HAP-1 (cell line): ENCODE results near the gene DDHD1.
A peak's percentile ranks its signal among the peaks of the same experiment; 100 is the strongest.
"Not testable (repeated sequence)": the region's sequence is repeated elsewhere in the genome, so short reads cannot be mapped to it uniquely, and the experiment has no call there.

ENCODE experiments used
- DNase-seq, 2 experiments: peaks; one replicate each; pipeline ENCODE4 v3.0.0-alpha.2; 2016 to 2020; ENCODE audit warnings: low spot score in 2 of 2
- H3K27me3 ChIP-seq: fragments of 250-450 bp; sonication (Bioruptor Pico); 2 replicates; pipeline ENCODE4 v1.5.1; 2020; ENCODE audit warnings: low read depth, mild to moderate bottlenecking, moderate library complexity
- H3K36me3 ChIP-seq: fragments of 250-450 bp; sonication (Bioruptor Pico); replicated peaks from 2 replicates; pipeline ENCODE4 v1.5.1; 2020; ENCODE audit warnings: mild to moderate bottlenecking
- H3K4me1 ChIP-seq: fragments of 250-450 bp; sonication (Bioruptor Pico); 2 replicates; pipeline ENCODE4 v1.5.1; 2020; ENCODE audit warnings: mild to moderate bottlenecking
- H3K4me3 ChIP-seq: fragments of 250-450 bp; sonication (Bioruptor Pico); 2 replicates; pipeline ENCODE4 v1.5.1; 2020; ENCODE audit warnings: mild to moderate bottlenecking, moderate library complexity
- H3K9me3 ChIP-seq: fragments of 250-450 bp; sonication (Bioruptor Pico); 2 replicates; pipeline ENCODE4 v1.5.1; 2020; ENCODE audit warnings: mild to moderate bottlenecking, moderate library complexity
- in situ Hi-C: fragments of 300-500 bp; cut with MboI; formaldehyde crosslinking; loops from 3 replicates; pipeline ENCODE4 v1.14.3; 2020; ENCODE audit warnings: low sequenced_read_pairs, inconsistent platforms, mixed read lengths

Gene DDHD1

DNA sequence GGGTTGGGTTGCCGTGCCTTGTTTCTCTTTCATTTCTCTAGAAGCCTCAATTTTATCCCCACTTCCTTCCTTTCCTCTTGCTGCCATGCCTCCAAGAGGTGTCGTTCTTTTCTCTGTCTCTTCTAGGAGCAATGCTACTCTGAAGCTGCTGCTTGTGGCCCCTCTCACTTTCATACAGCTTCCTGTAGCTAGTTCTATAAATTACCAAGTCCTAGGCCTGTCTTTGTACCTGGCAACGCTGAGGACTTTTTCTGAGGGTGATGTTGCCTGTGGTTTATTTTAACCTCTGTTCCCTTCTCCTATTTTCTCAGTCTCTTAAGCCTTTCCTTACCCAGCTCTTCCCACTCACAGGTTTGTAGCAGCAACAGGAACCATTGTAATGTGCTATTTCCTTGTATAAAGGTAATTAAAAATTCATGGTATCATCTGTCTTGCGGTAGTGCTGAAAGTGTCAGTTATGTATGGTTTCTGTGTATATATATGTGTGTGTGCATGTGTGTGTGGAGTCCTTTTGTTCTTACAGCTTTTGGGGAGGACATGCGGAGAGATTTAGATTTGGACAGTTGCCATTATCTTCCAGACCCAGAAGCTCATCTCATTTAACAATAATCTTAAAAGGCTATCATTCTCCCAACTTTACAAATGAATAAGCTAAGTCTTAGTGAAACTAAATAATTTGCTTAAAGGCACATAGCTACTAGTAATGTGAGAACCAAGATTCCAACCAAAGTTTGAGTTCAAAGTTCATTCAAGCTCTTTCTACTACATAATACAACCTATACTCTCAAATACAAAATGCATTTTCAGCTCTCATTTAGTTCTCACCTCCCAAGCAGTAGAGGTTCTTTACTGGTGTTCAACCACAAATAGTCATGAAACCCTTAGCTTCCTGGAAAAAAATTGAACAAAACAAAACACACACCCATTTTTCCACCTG lies 43.8 kb downstream of the DDHD1 start:
- in situ Hi-C loops: no loop called here
- Histone ChIP-seq H3K4me3 (no peak overlapping the region), H3K36me3 (no peaks in the 10 kb centered on the region), H3K4me1 (peaks cover 8% of the 10 kb centered on the region), H3K9me3 (no peaks in the 10 kb centered on the region; the same call in 1 of the 2 replicates), H3K27me3 (no peaks in the 10 kb centered on the region)
- peak in 1 of 2 experiments; percentile 15 for DNase-seq

DNA sequence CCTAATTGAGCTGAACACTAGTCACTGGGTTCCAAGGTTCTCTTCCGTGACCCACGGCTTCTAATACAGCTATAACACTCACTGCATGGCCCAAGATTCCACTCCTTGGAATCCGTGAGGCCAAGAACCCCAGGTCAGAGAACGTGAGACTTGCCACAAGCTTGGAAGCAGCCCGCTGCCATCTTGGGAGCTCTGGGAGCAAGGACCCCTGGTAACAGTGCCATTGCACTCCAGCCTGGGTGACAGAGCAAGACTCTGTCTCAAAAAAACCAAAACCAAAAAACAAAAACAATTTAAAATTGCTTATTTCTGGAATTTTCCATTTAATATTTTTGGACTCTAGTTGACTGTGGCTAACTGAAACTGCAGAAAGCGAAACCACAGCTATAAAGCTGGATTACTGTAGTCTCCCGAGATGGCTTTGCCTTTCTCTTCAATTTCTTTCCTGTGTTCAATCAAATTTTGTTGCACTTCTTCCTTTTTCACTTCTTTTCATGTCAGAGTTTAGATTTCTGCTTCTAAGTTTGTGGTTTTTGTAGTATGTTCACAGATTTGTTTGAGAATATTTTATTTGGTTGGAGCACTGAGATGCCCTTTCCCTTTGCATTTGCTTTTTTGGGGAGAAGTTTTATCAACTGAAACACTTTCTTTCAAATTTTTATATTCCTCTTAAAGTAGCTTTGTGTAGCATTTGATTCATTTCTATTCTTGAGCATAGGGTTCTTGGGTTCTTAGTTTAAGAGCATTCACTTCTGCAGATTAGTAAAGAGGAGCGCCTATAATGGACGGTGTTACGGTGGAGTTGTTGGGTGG lies 44.6 kb downstream of the DDHD1 start:
- Histone ChIP-seq H3K4me3 (no peak overlapping the region), H3K27me3 (no peaks in the 10 kb centered on the region), H3K36me3 (no peaks in the 10 kb centered on the region), H3K4me1 (peaks cover 8% of the 10 kb centered on the region), H3K9me3 (no peaks in the 10 kb centered on the region; the same call in 1 of the 2 replicates)
- DNase-seq: no peak
- in situ Hi-C loops: no loop called here

DNA sequence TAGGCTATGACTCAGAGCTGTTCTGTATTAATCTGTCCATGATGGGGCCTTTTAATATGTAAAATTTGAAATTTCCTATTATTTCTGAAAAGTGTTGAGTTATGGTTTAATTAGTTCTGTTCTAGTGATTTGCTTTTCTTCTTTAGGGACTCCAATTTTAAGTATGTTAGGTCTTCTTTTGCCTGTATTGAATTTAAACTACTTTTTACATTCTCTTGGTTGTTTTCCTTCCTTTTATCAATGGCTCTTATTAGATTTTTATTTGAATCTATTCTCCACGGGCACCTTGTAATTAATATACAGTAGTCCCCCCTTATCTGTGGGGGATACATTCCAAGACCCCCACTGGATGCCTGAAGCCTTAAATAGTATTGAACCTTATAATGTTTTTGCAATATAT lies 46.4 kb downstream of the DDHD1 start:
- no peak for DNase-seq
- Histone ChIP-seq H3K36me3 (no peaks in the 10 kb centered on the region; the same call in 1 of the 2 replicates), H3K9me3 (no peaks in the 10 kb centered on the region; the same call in 1 of the 2 replicates), H3K4me1 (peaks cover 8% of the 10 kb centered on the region), H3K27me3 (no peaks in the 10 kb centered on the region), H3K4me3 (no peak overlapping the region)
- in situ Hi-C loops: no loop called here

DNA sequence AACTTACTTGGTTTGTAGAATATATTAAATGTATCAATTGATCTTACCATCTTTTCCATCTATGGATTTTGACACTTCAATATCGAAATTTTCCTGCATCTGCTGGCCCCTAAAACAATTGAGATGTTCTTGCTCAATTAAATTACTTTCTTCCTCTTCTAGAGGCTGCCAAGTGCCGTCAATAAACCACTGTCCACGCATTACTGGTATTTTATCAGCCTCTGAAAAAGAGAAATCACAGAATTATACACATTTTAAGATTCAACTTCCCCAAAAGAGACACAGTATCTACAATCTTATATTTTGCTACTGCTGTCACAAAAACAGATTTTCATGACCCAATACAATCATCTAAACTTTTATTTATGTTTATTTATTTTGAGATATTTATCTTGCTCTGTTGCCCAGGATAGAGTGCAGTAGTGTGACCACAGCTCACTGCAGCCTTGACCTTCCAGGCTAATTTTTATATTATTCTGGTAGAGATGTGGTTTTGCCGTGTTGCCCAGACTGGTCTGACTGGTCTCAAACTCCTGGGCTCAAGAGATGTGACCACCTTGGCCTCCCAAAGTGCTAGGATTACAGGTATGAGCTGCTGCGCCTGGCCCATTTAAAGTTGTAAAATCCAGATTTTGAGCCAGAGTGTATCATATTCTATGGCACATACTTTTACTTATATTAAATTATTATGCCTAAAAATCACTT lies 49.3 kb downstream of the DDHD1 start:
- H3K36me3 ChIP-seq: no peaks in the 10 kb centered on the region; the same call in 1 of the 2 replicates
- no peaks in the 10 kb centered on the region for H3K4me1 ChIP-seq
- no peak overlapping the region for H3K4me3 ChIP-seq
- no peaks in the 10 kb centered on the region for H3K27me3 ChIP-seq
- in situ Hi-C loops: no loop called here
- H3K9me3 ChIP-seq: no peaks in the 10 kb centered on the region; the same call in 1 of the 2 replicates
- no peak for DNase-seq

DNA sequence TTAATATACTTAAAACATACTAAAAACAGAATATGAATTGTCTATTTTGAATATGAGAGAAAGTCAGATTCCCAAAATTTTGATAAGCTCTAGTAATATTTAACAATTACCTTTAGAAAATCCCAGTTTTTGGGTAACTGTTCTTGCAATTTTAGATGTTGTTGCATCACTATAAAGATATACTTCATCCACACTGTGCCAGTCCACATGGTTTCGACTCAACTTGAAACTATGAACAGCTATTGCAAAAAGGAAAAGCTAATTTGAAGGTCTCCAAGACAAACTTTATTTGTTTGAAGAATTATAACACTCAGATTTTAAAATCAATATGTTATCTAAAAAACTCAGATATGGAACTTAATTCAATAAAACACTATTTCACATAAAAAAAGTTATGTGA lies 59.9 kb downstream of the DDHD1 start:
- no peaks in the 10 kb centered on the region for H3K9me3 ChIP-seq
- no peak overlapping the region for H3K4me3 ChIP-seq
- in situ Hi-C loops: no loop called here
- no peak for DNase-seq
- peaks cover 10% of the 10 kb centered on the region; the same call in 1 of the 2 replicates for H3K36me3 ChIP-seq
- no peaks in the 10 kb centered on the region for H3K27me3 ChIP-seq
- H3K4me1 ChIP-seq: peaks cover 8% of the 10 kb centered on the region

DNA sequence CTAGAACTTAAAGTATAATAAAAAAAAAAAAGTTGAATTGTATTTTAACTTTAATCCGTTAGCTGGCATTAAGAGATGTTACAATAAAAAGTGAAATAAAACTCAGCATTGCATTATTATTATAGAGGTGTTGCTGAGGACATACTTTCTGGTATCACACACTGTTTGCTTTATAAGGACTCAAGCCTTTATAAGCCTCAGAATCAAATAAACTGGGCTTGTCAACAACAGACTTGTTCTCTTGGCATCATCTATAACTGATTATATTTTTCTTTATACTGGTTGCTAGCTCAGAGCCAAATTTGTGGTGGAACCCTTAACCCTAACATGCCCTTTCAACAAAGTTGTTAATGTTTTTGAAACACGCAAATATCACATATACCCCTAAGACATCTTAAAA lies 62.3 kb downstream of the DDHD1 start:
- H3K4me1 ChIP-seq: no peaks in the 10 kb centered on the region
- in situ Hi-C loops: no loop called here
- H3K27me3 ChIP-seq: no peaks in the 10 kb centered on the region
- peaks cover 10% of the 10 kb centered on the region; the same call in 1 of the 2 replicates for H3K36me3 ChIP-seq
- DNase-seq: no peak
- no peak overlapping the region for H3K4me3 ChIP-seq
- H3K9me3 ChIP-seq: no peaks in the 10 kb centered on the region

DNA sequence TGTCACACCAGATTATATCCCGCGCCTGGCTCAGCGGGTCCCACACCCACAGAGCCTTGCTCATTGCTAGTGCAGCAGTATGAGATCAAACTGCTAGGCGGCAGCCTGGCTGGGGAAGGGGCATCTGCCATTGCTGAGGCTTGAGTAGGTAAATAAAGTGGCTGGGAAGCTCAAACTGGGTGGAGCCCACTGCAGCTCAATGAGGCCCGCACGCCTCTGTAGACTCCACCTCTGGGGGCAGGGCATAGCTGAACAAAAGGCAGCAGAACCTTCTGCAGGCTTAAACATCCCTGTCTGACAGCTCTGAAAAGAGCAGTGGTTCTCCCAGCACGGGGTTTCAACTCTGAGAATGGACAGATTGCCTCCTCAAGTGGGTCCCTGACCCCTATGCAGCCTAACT lies 68.2 kb downstream of the DDHD1 start:
- H3K4me1 ChIP-seq, H3K4me3 ChIP-seq, in situ Hi-C loops, H3K9me3 ChIP-seq, H3K36me3 ChIP-seq, H3K27me3 ChIP-seq: not testable (repeated sequence)
- peak in 1 of 2 experiments; percentile 1 for DNase-seq

DNA sequence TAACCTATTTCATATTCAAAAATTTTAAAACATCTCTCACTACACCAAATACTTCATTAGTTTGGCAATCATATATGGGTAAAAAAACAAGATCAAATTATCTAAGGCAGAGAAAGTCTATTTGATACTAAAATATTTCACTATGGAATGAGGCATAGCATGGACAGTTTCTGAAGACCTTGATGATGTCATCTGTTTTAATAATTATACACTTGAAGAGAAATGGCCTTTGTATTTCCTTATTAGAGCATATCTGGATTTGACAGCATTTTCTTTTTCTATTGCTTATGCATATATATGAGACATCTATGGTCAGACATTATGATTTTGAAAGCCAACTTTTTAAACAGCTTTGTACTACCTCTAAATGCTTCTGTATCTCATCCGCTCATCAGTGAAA lies 88.6 kb downstream of the DDHD1 start:
- in situ Hi-C loops: no loop called here
- no peak for DNase-seq
- Histone ChIP-seq H3K9me3 (no peaks in the 10 kb centered on the region), H3K4me3 (no peak overlapping the region), H3K4me1 (peaks cover 18% of the 10 kb centered on the region), H3K27me3 (no peaks in the 10 kb centered on the region), H3K36me3 (peaks cover 7% of the 10 kb centered on the region; the same call in 1 of the 2 replicates)

DNA sequence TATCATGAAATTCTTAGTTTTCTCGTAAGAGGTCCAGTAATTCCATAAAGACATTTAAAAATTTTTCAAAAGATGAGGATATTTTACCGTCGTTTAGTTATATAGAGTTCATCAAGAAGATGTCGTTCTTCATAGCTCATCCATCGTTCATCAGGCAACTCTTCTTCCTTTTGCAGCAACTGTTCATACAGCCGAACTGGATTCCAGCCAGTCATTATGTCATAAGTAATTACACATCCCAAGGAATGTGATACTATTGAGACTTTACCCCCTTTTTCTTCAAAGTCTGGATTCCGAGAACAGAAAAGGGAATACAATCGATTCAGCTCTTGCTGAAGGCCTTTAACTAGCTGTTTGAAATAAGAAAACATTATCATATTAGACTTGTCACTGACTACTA lies 90.3 kb downstream of the DDHD1 start:
- peak; percentile 43 to 74 for DNase-seq
- Histone ChIP-seq H3K4me1 (peaks cover 18% of the 10 kb centered on the region), H3K4me3 (no peak overlapping the region), H3K9me3 (no peaks in the 10 kb centered on the region), H3K27me3 (no peaks in the 10 kb centered on the region), H3K36me3 (peaks cover 7% of the 10 kb centered on the region; the same call in 1 of the 2 replicates)
- in situ Hi-C loops: no loop called here

DNA sequence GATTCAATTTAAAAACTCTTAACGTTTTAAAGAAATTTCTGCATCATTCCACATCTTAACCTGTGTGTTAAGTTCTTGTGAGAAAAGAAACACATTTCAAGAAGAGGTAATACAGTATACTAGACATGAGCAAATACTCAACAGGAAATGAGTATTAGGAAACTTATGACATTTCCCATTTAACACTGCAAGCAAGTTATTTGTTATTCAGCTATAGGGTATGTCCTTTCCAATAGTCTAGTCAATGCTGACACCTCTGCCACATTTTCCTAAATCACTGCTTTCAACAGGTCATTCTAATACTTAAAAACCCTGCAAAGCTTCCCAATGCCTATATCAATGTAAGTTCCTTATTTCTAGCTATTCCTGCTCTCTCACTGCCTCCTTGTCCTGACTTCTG lies 93.1 kb downstream of the DDHD1 start:
- H3K4me1 ChIP-seq: peaks cover 18% of the 10 kb centered on the region
- no peaks in the 10 kb centered on the region for H3K9me3 ChIP-seq
- peaks cover 7% of the 10 kb centered on the region; the same call in 1 of the 2 replicates for H3K36me3 ChIP-seq
- in situ Hi-C loops: no loop called here
- H3K4me3 ChIP-seq: no peak overlapping the region
- H3K27me3 ChIP-seq: no peaks in the 10 kb centered on the region
- DNase-seq: no peak

DNA sequence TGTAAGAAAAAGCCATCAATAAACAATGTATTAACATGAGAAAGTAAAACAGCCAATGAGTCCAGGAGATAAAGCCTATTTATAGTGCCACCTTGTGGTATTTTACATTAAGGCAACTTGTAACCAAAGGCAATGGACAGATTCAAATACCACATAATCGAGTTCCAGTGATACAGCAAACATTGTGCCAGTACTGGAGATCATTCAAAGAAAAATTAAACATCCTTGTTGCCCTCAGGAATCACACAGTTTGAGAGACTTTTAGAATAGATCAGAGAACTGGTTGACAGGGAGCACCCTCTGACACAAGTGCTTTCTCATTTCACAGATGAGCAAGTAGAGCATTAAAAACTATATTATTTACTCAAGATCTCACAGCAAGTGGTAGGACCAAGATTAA lies 98.1 kb downstream of the DDHD1 start:
- H3K4me3 ChIP-seq: no peak overlapping the region
- H3K4me1 ChIP-seq: no peaks in the 10 kb centered on the region; the same call in 1 of the 2 replicates
- H3K36me3 ChIP-seq: no peaks in the 10 kb centered on the region
- in situ Hi-C loops: loop anchor here (10.0 kb wide), 1 partner anchor 230 kb away; no protein-coding TSS in a partner anchor
- no peaks in the 10 kb centered on the region for H3K9me3 ChIP-seq
- peak in 1 of 2 experiments; percentile 76 for DNase-seq
- no peaks in the 10 kb centered on the region for H3K27me3 ChIP-seq

DNA sequence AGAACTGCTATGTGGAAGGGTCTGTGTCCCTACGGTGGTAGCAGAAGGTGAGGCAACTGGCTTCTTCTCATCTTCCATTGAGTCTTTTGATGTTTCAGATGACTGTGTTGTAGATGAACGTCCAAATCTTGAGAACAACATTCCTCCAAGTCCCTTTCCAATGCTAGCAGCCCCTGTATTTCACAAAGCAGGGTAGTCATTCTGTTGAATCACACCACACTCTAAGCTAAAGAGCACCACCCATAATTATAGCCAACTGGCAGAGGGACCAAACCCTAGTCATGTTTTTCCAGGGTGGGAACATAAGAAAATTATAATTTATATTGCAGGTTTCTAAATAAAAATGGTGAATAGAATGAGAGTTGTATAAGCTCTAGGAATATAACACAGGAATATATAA lies 98.7 kb downstream of the DDHD1 start:
- H3K4me1 ChIP-seq: no peaks in the 10 kb centered on the region; the same call in 1 of the 2 replicates
- H3K4me3 ChIP-seq: no peak overlapping the region
- DNase-seq: no peak
- in situ Hi-C loops: loop anchor here (10.0 kb wide), 1 partner anchor 230 kb away; no protein-coding TSS in a partner anchor
- no peaks in the 10 kb centered on the region for H3K9me3 ChIP-seq
- no peaks in the 10 kb centered on the region for H3K36me3 ChIP-seq
- H3K27me3 ChIP-seq: no peaks in the 10 kb centered on the region

DNA sequence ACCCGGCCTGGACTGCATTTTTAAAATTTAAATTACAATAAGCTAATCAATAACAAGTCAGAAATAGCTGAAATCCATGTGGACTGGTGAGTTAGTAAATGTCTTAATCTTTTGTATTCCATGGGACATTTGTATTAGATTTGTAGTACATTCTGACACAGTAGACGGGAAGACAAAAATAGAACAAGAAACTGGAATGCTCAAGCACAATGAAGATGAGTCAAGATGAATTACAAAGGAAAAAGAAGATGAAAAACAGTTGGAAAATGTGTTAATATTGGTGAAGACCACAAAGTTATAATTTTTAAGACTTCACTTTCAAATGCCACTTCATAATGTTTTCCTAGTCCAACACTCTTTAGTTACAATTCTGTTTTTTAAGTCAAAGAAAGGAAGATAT lies 104.5 kb downstream of the DDHD1 start:
- Histone ChIP-seq H3K4me3 (no peak overlapping the region), H3K4me1 (no peaks in the 10 kb centered on the region), H3K27me3 (no peaks in the 10 kb centered on the region), H3K9me3 (no peaks in the 10 kb centered on the region), H3K36me3 (no peaks in the 10 kb centered on the region; the same call in none of the 2 replicates)
- DNase-seq: no peak
- in situ Hi-C loops: no loop called here
